Muscle layer of duodenum (tissue), 2 donors: ENCODE measurements around the gene NCL.
"Not testable (repeated sequence)": the region's sequence is repeated elsewhere in the genome, so short reads cannot be mapped to it uniquely, and the experiment has no call there.

Experiments
- H3K27ac ChIP-seq: one replicate; pipeline ENCODE4 v1.7.0; 2013; ENCODE audit warnings: mild to moderate bottlenecking, low read length
- H3K27me3 ChIP-seq: one replicate; pipeline ENCODE4 v1.7.0; 2013; ENCODE audit warnings: low read depth, mild to moderate bottlenecking, control low read depth, low read length
- H3K36me3 ChIP-seq, 2 donors: one replicate each; pipeline ENCODE4 v1.7.0; 2013; ENCODE audit warnings: low read length in 2 of 2, control low read depth in 1 of 2, mild to moderate bottlenecking in 1 of 2; ENCODE audit not compliant: insufficient read depth in 2 of 2, control insufficient read depth in 1 of 2
- H3K4me1 ChIP-seq, 2 donors: one replicate each; pipeline ENCODE4 v1.7.0; 2013; ENCODE audit warnings: low read length in 2 of 2, mild to moderate bottlenecking in 2 of 2, control low read depth in 1 of 2, moderate library complexity in 1 of 2; ENCODE audit not compliant: insufficient read depth in 2 of 2, control insufficient read depth in 1 of 2
- H3K4me3 ChIP-seq, 2 donors: one replicate each; pipeline ENCODE4 v1.7.0; 2013; ENCODE audit warnings: low read length in 2 of 2, low read depth in 1 of 2, mild to moderate bottlenecking in 1 of 2
- H3K9me3 ChIP-seq, 2 donors: one replicate each; pipeline ENCODE4 v1.7.0; 2013; ENCODE audit warnings: low read length in 2 of 2, control low read depth in 1 of 2, mild to moderate bottlenecking in 1 of 2; ENCODE audit not compliant: control insufficient read depth in 1 of 2
- donor health status: healthy.

Gene NCL

DNA sequence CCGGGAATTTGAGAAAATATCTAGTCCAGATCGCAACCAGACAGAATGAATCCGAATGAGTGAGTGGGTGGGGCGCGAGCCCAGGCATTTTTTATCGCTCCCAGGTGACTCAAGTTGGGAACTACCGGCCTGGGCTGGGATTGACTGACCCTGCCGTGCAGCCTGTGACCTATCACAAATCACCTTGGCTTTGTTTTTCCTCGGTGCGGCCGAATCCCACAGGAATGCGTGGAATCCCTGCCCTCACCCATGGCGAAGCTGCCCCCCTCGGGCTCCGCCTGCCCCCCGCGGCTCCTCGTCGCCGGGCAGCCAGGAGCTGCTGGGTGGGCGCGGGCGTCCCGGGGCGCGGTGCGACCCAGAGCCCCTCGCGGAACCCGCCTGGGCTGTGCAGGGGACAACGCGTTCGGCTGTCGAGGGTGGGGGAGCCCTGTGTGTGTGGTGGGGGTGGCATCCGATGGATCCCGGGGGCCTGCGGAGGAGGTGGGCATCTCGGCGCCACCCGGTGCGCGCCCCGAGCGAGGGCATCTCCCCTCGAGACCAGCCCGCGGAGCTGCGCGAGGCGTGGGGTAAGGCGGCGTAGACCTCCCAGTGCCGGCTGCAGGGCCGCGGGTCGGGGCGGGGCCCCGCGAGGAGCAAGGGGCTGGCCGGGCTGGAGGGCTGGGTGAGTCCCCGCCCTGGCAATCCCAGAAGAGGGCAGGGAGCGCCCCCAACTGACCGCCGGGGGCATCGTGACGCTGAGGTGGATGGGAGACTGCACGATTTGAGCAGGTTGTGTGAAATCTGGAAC lies 52.3 kb downstream of the NCL start:
- Histone ChIP-seq H3K27me3 (no peaks in the 10 kb centered on the region), H3K9me3 (peaks cover 0 to 7% of the 10 kb centered on the region in 2 donors), H3K4me3 (peak overlapping the region; percentile 47 to 66), H3K4me1 (peaks cover 0 to 4% of the 10 kb centered on the region in 2 donors), H3K36me3 (no peaks in the 10 kb centered on the region), H3K27ac (no peak overlapping the region)

DNA sequence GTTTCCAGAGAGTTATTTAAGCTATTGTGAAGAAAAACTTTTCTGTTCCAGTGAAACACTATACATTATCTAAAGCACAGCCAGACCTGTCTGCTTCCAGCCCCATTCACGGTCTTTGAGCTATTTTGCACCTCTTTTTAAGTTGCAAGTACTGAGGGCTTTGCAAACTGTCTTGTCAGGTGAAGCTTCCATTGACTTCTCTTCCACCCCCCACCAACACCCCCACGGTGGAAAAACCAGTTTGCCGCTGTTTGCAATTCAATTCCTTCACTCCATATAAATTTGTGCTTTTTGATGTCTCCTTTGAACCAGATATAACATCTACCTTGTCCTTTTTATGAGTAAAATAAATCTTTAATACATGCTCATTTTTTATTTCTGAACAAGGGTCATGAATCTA lies 53.0 kb downstream of the NCL start:
- Histone ChIP-seq H3K4me1 (peaks cover 0 to 4% of the 10 kb centered on the region in 2 donors), H3K27me3 (no peaks in the 10 kb centered on the region), H3K27ac (no peak overlapping the region), H3K4me3 (no peak overlapping the region), H3K9me3 (peaks cover 0 to 7% of the 10 kb centered on the region in 2 donors), H3K36me3 (no peaks in the 10 kb centered on the region)

DNA sequence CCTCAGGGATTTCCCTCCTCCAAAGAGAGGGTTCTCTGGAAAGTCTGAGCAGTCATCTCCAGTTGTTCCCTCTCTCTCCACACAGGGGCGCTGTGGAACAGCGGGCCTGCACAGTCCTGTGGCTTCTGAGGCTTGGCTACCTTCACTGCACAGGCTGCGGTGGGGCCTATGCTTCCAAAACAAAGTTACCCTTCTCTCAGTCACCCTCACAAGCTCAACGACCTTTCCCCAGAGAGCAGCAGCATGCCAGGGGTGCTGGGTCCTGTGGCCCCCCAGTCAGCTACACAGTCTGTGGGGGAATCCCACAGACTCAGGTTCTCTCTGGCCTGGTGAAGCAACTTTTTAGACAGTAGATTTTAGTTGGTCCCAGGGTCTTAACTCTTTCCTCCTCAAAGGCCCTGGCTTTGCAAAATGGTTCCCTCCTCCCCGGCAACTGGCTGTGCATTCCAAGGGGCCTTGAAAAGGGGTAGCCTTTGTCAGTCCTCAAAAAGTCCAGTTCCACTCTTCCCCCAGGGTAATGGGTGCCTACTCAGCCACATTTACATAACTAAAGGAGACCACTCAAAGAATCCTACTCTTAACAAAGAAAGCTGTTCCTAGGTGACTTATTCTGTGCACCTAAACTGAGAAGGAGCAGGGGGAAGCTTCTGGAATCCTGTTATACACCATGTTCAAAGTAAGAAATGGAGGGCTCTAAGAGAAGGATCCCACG lies 53.8 kb downstream of the NCL start:
- Histone ChIP-seq H3K9me3 (peaks cover 0 to 7% of the 10 kb centered on the region in 2 donors), H3K4me3 (no peak overlapping the region), H3K27me3 (no peaks in the 10 kb centered on the region), H3K27ac (peak overlapping the region; percentile 33), H3K4me1 (peaks cover 0 to 4% of the 10 kb centered on the region in 2 donors), H3K36me3 (no peaks in the 10 kb centered on the region)

DNA sequence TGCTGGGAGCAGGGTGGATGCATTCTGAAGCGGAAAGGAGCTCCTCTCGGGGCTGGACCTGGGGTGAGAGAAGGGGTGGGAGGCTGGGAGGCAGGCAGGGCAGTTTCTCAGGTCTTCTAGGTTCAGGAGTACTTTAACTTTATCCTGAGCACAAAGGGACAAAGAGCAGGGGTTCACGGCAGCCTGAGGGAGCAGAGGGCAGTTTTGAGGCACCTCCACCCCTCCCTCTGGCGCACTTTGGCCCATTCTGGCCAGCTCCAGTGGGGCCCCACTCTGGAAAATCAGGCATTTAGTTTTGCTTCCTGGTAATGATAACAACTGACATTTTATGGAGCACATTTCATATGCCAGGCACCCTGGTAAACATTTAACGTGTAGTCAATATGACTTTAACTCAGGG lies 54.5 kb downstream of the NCL start:
- Histone ChIP-seq H3K36me3 (no peaks in the 10 kb centered on the region), H3K4me3 (no peak overlapping the region), H3K4me1 (peaks cover 0 to 4% of the 10 kb centered on the region in 2 donors), H3K27ac (peak overlapping the region; percentile 33), H3K27me3 (no peaks in the 10 kb centered on the region), H3K9me3 (peaks cover 0 to 7% of the 10 kb centered on the region in 2 donors)

DNA sequence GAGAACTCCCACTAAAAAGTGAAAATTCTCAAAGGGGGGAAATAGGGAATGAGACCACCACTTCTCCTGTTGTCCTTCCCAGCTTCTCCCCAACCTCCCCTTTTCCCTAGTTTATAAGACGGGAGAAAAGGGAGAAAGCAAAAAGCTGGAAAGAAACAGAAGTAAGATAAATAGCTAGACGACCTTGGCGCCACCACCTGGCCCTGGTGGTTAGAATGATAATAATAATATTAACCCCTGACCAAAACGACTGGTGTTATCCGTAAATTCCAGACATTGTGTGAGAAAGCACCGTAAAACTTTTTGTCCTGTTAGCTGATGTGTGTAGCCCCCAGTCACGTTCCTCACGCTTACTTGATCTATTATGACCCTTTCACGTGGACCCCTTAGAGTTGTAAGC lies 56.0 kb downstream of the NCL start:
- H3K4me1 ChIP-seq, H3K4me3 ChIP-seq: not testable (repeated sequence)

DNA sequence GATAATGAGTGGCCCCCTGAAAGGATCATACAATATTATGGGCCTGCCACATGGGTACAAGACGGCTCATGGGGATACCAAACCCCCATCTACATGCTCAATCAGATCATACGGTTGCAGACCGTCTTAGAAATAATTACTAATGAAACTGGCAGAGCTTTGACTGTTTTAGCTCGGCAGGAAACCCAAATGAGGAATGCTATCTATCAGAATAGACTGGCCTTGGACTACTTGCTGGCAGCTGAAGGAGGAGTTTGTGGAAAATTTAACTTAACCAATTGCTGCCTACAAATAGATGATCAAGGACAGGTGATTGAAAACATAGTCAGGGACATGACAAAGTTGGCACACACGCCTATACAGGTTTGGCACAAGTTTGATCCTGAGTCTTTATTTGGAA lies 56.6 kb downstream of the NCL start:
- H3K27ac ChIP-seq, H3K36me3 ChIP-seq, H3K27me3 ChIP-seq, H3K4me3 ChIP-seq, H3K9me3 ChIP-seq, H3K4me1 ChIP-seq: not testable (repeated sequence)

More for the DNA sequence above, 56.0 kb downstream of the NCL start:
- H3K27me3 ChIP-seq, H3K36me3 ChIP-seq, H3K27ac ChIP-seq, H3K9me3 ChIP-seq: not testable (repeated sequence)

DNA sequence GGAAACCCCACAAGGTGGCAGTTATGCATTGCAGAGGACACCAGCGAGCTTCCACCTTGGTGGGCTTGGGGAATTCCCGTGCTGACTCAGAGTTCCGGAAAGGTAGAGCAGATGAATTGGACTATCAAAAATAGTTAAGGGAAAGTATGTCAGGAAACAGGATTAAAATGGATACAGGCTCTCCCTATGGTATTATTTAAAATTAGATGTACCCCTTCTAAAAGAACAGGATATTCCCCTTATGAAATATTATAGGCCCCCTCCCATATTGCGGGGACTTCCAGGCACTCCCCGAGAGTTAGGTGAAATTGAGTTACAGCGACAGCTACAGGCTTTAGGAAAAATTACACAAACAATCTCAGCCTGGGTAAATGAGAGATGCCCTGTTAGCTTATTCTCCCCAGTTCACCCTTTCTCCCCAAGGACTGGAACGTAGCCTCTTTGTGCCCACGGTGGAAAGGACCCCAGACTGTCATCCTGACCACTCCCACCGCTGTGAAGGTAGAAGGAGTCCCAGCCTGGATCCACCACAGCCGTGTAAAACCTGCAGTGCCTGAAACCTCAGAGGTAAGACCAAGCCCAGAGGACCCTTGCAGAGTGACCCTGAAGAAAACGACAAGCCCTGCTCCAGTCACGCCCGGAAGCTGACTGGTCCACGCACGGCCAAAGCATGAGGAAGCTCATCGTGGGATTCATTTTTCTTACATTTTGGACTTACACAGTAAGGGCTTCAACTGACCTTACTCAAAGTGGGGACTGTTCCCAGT lies 58.5 kb downstream of the NCL start:
- H3K4me1 ChIP-seq, H3K36me3 ChIP-seq, H3K9me3 ChIP-seq, H3K4me3 ChIP-seq, H3K27me3 ChIP-seq, H3K27ac ChIP-seq: not testable (repeated sequence)

DNA sequence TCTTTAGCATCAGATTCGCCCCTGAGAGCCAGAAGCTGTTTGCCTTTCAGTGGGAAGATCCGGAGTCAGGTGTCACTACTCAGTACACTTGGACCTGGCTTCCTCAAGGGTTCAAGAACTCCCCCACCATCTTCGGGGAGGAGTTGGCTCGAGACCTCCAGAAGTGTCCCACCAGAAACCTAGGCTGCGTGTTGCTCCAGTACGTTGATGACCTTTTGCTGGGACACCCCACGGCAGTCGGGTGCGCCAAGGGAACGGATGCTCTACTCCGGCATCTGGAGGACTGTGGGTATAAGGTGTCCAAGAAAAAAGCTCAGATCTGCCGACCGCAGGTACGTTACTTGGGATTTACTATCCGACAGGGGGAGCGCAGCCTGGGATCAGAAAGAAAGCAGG lies 60.1 kb downstream of the NCL start:
- not testable (repeated sequence) for H3K27me3 ChIP-seq, H3K27ac ChIP-seq

More for the DNA sequence above, 60.1 kb downstream of the NCL start:
- not testable (repeated sequence) for H3K36me3 ChIP-seq, H3K4me3 ChIP-seq, H3K9me3 ChIP-seq
- peaks cover 6 to 10% of the 10 kb centered on the region in 2 donors for H3K4me1 ChIP-seq
